GM12865 (cell line): Measurements from ENCODE around the gene SP6.

ENCODE experiments used
- DNase-seq: peaks from one replicate; pipeline ENCODE4 v3.0.0; 2010; ENCODE audit warnings: low read depth
- H3K4me3 ChIP-seq: 2 replicates; pipeline ENCODE4 v1.5.1; 2011; ENCODE audit warnings: mild to moderate bottlenecking, low read depth, low read length, control low read depth
- TF ChIP-seq, protein P1 (sequence below): IDR thresholded peaks from 2 replicates; pipeline ENCODE4 v1.5.1; 2011; ENCODE audit warnings: low read length, control low read depth, low read depth, inconsistent platforms; ENCODE audit not compliant: insufficient read depth; ENCODE audit errors: missing control alignments

Gene SP6

DNA sequence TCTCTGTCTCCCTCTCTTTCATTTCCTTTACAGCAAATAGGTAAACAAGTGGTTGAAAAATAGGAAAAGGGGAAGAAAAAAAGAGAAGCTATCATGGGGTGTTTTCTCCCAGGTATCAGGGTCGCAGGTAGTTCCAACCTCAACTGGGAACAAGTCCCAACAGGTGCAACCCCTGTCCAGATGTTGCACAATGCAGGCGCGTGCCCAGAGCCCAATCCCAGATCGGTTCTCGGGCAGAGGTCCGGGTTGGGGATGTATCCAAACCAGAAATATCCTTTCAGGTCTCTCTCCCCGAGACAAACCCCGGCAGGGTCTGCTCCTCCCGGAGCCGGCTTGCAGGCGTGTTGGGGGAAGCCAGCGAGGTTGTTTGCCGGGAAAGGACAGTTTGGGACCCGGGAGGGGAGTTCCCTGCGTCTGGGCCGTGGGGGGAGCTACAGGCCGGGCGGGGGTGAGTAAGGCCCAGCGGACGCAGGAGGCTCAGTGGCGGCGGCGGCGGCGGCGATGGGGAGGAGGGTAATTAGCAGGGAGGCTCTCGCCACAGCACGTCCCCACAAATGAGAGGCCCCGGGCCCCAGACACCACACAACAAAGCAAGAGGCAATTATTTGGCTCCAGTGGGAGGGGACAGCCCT is 21.2 kb upstream of the SP6 start:
- no peak overlapping the region for H3K4me3 ChIP-seq
- TF ChIP-seq, protein P1, sequence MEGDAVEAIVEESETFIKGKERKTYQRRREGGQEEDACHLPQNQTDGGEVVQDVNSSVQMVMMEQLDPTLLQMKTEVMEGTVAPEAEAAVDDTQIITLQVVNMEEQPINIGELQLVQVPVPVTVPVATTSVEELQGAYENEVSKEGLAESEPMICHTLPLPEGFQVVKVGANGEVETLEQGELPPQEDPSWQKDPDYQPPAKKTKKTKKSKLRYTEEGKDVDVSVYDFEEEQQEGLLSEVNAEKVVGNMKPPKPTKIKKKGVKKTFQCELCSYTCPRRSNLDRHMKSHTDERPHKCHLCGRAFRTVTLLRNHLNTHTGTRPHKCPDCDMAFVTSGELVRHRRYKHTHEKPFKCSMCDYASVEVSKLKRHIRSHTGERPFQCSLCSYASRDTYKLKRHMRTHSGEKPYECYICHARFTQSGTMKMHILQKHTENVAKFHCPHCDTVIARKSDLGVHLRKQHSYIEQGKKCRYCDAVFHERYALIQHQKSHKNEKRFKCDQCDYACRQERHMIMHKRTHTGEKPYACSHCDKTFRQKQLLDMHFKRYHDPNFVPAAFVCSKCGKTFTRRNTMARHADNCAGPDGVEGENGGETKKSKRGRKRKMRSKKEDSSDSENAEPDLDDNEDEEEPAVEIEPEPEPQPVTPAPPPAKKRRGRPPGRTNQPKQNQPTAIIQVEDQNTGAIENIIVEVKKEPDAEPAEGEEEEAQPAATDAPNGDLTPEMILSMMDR = no peak
- no peak for DNase-seq

DNA sequence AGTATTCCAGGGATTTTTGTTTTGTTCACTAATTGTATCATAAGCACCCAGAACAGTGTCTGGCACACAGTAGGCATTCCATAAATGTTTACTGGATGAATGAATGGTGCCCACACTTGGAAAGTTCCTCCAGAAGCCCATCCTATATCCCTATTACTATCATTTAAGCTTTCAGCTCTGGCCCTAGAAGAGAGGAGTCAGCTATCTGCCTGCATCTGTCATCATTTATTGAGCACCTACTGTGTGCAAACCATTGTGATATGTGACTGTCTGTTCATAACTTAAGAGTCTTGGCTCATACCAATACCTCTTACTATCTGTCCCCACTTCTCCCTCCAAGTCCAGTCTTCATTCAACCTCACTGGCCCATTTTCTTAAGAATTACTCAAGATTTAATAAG is 20.1 kb upstream of the SP6 start:
- no peak for DNase-seq
- H3K4me3 ChIP-seq = no peak overlapping the region
- TF ChIP-seq, protein P1 = no peak

DNA sequence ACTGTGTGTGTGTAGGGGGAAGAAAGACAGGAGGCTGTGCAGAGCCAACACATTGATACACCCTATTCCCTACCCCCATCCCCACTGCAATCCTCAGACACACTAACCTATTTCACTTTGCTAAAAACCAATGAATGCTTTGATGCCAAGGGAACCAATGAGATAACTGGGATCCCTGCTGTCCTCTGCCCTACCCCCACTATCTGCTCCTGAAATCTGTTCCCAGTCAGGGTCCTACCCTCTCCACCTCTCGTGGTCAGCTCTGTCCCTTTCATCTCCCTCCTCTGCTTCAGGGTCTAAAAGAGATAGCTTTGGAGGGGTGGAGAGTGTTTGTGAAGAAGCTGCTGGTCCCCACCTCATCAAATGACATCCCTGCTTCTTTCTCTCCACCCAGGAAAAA is 19.1 kb upstream of the SP6 start:
- H3K4me3 ChIP-seq = no peak overlapping the region
- TF ChIP-seq, protein P1 = no peak
- no peak for DNase-seq

DNA sequence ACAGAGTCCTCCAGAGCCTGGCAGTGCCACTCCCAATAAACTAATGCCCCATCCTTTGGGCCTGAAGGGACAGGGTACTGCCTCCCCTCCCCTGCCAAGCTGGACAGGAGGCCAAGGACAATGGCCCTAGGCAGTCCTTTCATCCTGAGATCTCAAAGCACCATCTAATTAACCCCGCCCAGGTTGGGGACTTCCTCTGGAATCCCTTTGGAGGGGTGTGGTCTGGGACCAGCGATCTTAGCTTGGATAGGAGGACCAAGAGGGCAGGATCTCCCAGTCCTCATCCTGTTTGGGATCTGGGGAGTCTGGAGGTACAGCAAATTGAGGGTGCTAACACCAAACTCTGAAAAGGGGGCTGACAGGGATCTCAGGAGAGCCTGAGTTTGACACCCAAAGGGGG is 18.2 kb upstream of the SP6 start:
- DNase-seq = no peak
- TF ChIP-seq, protein P1 = no peak
- H3K4me3 ChIP-seq = no peak overlapping the region

DNA sequence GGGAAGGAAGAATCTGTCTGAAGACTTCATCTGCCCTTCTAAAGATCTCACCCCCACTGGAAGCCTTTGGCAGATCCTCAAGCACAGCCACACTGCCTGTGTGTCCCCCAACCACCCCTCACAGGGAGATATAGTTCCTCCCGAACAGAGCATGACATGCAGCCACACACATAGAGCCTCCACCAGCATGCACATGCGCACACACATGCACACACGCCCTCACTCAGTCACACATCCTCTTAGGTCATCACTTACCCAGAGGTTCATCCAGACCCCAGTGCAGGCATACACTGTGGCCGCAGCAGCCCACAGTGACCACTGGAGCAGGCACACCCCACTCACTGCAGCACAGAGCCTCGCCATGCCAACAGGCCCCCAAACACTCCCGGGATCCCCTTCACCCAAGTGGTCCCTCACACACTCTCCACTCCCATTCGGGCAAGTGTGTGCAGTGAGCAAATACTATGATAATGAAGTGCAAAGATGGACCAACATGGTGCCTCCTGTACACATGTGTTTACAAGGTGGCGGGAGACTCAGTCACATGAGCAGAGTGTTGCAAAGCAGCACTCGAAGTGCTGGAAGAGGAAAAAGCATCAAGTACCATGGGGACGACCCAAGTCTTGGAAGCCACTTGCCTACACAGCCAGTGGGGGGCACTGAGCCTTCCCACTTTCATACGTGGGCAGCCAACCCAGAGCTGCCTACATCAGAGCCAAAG is 17.0 kb upstream of the SP6 start:
- no peak for DNase-seq
- H3K4me3 ChIP-seq = no peak overlapping the region
- TF ChIP-seq, protein P1 = no peak

DNA sequence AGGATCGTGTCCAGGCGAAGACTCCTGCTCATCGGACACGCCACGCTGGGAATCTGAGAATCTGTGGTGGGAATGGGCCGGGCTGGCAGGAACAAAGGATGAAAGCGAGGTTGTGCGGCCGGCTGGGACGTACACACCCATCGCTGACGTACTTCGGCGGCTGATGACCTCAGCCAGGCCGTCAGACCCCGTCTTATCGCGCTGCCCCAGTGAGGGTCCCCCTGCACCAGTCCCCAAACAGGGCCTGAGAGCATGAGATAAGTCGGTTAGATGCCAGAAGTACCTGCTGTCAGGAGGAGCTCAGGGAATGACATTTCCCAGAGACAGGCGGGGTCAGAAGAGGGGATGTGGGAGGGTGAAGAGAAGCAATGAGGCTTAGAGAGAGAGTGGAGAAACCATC is 16.0 kb upstream of the SP6 start:
- no peak overlapping the region for H3K4me3 ChIP-seq
- TF ChIP-seq, protein P1 = no peak
- DNase-seq = no peak

DNA sequence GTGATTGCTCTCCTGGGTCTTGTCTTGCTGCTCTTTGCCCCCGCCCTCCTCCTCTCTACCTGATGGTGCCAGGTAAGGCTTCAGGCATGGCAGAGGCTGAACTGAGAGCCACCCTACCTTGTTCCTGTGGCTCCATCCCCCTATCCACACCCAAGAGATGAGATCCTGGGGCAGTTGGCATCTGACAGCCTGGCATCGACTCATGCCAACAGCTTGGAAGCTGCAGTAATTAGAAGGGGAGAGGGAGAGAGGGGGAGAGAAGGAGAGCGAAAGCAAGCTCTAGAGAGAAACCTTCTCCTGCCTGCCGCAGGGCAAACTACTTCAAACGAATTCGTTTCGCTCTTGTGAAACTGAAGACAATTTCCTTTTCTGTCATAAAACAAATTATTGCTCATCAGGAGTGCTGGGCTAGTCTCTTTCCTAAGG is 13.8 kb upstream of the SP6 start:
- no peak for DNase-seq
- TF ChIP-seq, protein P1 = no peak
- no peak overlapping the region for H3K4me3 ChIP-seq
